Memory B cell (primary cell): ENCODE measurements around the gene CD300LB.
"Not testable (repeated sequence)": the region's sequence is repeated elsewhere in the genome, so short reads cannot be mapped to it uniquely, and the experiment has no call there.

Source experiments
- ATAC-seq: fragments of 150-1000 bp; cut with Tn5 transposase; 2 replicates; pipeline ENCODE4 v1.10.0; 2021; ENCODE audit warnings: low read depth, mild to moderate bottlenecking, moderate library complexity
- DNase-seq, 2 donors: peaks; one replicate each; pipeline ENCODE4 v3.0.0; 2022; ENCODE audit warnings: low spot score in 2 of 2
- H3K27ac Mint-ChIP-seq: one replicate; pipeline ENCODE4 v1.8.0; 2022; ENCODE audit warnings: mild to moderate bottlenecking, moderate library complexity, mixed read lengths
- H3K27me3 Mint-ChIP-seq: one replicate; pipeline ENCODE4 v1.8.0; 2022; ENCODE audit warnings: mixed read lengths
- H3K36me3 Mint-ChIP-seq: one replicate; pipeline ENCODE4 v1.8.0; 2022; ENCODE audit warnings: mild to moderate bottlenecking, mixed read lengths
- H3K4me1 Mint-ChIP-seq: one replicate; pipeline ENCODE4 v1.8.0; 2022; ENCODE audit warnings: mixed read lengths
- H3K4me3 Mint-ChIP-seq: one replicate; pipeline ENCODE4 v1.8.0; 2022; ENCODE audit warnings: mild to moderate bottlenecking, moderate library complexity, mixed read lengths
- H3K9me3 Mint-ChIP-seq: one replicate; pipeline ENCODE4 v1.8.0; 2022; ENCODE audit warnings: mixed read lengths

The CD300LB gene

DNA sequence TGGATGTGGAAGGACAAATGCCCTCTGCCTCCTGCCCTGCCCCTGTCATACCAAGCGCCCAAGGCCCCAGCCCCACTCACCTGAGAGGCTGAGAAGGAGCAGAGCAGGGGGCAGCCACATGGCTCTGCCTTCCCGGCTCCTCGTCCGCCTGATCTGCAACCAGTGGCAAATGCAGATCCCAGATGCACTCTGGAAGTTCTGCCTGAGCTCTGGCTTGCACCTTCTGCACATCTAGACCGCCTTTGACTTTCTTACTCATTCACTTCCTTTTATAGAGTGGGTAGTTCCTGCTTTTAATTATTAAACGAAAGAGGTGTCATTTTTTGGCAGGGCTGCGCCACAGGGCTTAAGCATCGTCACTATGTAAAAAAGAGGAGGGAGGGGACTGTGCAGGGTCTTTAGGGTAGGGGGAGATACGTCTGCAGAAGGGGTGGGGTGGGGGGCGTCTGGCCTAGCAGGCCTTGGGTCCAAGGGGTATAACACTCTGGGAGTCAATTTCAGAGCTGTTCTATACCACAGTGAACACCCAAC lies at the start of gene CD300LB:
CD300LB (minus strand) TSS at position 245 of the 531 bp plus-strand sequence; CDS start at position 120, 125 bp downstream.
- peak within 1 kb of the TSS; percentile 49 for H3K4me3 Mint-ChIP-seq
- H3K27ac Mint-ChIP-seq = peak within 1 kb of the TSS; percentile 11
- H3K9me3 Mint-ChIP-seq = no peaks in the 10 kb centered on the region
- DNase-seq (no peak), ATAC-seq (no peak)
- H3K27me3 Mint-ChIP-seq = peaks cover 7% of the 10 kb centered on the region
- H3K4me1 Mint-ChIP-seq = peaks cover 26% of the 10 kb centered on the region
- no peaks in the 10 kb centered on the region for H3K36me3 Mint-ChIP-seq

DNA sequence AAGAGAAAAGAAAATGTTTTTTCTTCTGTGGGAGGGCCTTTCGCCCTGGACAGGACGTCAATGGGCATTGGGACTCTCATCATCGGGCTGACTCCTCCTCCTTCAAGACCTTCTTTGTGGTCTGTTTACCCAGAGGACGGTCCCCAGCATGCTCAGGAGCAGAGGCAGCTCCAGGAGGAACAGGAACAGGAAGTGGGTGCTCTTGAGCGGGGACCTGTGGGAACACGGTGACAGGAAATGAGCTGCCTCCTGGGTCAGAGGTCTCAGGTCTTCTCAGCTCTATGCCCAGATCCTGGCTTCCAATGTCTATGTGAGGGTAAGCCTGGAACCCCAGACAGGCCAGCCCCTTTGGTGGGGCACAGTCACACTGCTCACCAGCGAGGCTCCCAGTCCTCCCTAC lies 48.6 kb upstream of the CD300LB start:
- Mint-ChIP-seq H3K36me3 (no peaks in the 10 kb centered on the region), H3K9me3 (peaks cover 5% of the 10 kb centered on the region), H3K27me3 (peaks cover 10% of the 10 kb centered on the region), H3K27ac (no peak overlapping the region), H3K4me3 (no peak overlapping the region), H3K4me1 (peaks cover 6% of the 10 kb centered on the region)
- ATAC-seq (no peak), DNase-seq (no peak)

DNA sequence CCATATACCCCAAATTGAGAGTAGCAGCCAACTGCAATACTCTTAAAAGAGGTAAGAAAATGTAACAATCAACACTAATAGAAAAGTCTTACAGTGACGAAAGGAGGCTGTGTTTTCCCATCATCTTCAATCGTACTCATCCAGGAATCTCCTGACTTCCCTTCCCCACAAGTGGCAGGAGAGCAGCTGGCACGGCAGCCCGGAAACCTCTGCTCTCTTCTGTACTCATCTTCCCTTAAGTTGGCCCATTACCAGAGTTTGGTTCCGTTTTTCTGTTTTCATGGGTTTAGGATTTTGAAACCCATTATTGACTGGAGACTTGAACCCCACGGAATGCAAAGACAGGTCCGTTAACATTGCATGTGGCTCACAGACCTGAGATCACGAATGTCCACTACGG lies 47.7 kb upstream of the CD300LB start:
- Mint-ChIP-seq H3K27me3 (peaks cover 10% of the 10 kb centered on the region), H3K27ac (no peak overlapping the region), H3K36me3 (no peaks in the 10 kb centered on the region), H3K9me3 (no peaks in the 10 kb centered on the region), H3K4me1 (peaks cover 6% of the 10 kb centered on the region), H3K4me3 (no peak overlapping the region)
- DNase-seq = no peak
- no peak for ATAC-seq

DNA sequence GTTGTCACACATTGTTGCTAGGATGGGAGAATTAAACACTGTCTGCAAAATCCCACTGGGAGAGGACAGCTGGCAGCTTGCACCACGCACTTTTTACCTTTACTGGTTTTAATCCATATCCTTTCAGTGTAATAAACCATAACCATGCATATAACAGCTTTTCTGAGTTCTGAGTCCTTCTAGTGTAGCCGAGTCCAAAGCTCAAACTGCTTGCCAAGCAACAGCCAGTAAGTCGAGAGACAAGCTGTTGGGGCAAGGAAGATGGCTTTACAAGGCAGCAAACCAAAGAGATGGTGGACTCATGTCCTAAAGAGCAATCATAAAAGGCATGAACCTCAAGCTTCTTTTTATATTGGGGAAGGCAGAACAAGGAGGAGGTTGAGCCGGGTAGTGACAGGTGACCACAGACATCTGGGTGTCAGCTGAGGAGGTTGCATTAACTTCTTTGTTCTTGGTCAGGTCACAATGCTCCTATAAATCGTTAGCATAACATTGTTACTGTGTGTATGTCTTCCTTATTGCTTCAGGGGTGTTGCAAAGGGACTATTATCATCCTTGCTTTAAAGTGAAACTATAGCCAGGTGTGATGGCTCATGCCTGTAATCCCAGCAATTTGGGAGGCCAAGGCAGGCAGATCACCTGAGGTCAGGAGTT lies 43.3 kb upstream of the CD300LB start:
- Mint-ChIP-seq H3K4me3 (no peak overlapping the region), H3K9me3 (no peaks in the 10 kb centered on the region), H3K27ac (no peak overlapping the region), H3K27me3 (peaks cover 9% of the 10 kb centered on the region), H3K36me3 (no peaks in the 10 kb centered on the region), H3K4me1 (peaks cover 4% of the 10 kb centered on the region)
- DNase-seq (no peak), ATAC-seq (no peak)

DNA sequence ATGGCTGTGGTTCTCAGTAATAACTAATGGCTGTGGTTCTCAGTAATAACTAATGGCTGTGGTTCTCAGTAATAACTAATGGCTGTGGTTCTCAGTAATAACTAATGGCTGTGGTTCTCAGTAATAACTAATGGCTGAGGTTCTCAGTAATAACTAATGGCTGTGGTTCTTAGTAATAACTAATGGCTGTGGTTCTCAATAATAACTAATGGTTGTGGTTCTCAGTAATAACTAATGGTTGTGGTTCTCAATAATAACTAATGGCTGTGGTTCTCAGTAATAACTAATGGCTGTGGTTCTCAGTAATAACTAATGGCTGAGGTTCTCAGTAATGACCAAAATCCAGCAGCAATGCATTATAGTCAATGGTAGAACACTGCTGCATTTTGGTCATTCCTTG lies 42.4 kb upstream of the CD300LB start:
- not testable (repeated sequence) for H3K9me3 Mint-ChIP-seq, DNase-seq, H3K27ac Mint-ChIP-seq, H3K36me3 Mint-ChIP-seq, H3K4me1 Mint-ChIP-seq, ATAC-seq, H3K4me3 Mint-ChIP-seq
- peaks cover 10% of the 10 kb centered on the region for H3K27me3 Mint-ChIP-seq

DNA sequence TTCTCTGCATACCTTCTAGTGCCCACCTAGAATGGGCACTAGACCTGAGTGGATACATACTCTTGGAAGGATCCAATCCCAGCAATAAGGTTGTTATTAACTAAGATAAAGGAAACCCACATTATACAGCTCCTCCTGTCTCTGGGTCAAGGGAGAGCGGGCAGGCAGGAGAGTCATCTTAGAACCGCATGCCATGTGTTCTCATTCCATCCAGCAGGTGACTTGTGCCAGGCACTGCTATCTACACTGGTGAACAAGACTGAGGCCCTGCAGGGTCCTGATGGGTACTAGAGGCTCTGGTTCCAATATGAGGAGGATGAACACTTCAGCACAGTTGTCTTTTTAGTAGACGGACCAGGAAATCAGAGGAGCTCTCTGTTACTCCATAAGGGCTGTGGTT lies 41.9 kb upstream of the CD300LB start:
- Mint-ChIP-seq H3K4me1 (peaks cover 14% of the 10 kb centered on the region), H3K27ac (no peak overlapping the region), H3K4me3 (no peak overlapping the region), H3K9me3 (no peaks in the 10 kb centered on the region), H3K27me3 (peaks cover 15% of the 10 kb centered on the region), H3K36me3 (peaks cover 2% of the 10 kb centered on the region)
- DNase-seq = no peak
- no peak for ATAC-seq

DNA sequence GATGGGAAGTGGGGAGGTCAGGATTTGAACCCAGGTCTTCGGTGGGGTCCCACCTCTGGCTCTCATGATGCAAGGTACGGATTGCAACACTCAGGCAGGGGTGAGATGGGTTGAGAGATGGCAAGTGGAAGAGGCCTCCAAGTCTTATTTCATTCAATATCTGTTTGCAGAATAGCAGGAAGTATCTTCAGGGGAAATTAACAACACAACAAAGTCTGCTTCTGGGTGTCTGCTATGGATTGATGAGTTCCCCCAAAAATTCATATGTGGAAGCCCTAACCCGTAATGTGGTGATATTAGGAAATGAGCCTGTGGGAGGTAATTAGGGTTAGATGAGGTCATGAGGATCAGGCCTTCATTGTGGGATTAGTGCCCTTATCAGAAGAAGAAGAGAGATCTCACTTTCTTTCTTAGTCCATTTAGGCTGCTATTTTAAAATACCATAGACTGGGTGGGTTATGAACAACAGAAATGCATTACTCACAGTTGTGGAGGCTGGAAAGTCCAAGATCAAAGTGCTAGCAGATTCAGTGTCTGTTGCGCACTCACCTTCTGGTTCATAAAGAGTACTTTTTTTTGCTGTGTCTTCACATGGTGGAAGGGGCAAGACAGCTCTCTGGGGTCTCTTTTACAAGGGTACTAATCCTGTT lies 40.5 kb upstream of the CD300LB start:
- H3K4me3 Mint-ChIP-seq = no peak overlapping the region
- H3K27me3 Mint-ChIP-seq = peaks cover 21% of the 10 kb centered on the region
- H3K36me3 Mint-ChIP-seq = peaks cover 2% of the 10 kb centered on the region
- H3K27ac Mint-ChIP-seq = no peak overlapping the region
- ATAC-seq (no peak), DNase-seq (no peak)
- peaks cover 19% of the 10 kb centered on the region for H3K4me1 Mint-ChIP-seq
- H3K9me3 Mint-ChIP-seq = no peaks in the 10 kb centered on the region

DNA sequence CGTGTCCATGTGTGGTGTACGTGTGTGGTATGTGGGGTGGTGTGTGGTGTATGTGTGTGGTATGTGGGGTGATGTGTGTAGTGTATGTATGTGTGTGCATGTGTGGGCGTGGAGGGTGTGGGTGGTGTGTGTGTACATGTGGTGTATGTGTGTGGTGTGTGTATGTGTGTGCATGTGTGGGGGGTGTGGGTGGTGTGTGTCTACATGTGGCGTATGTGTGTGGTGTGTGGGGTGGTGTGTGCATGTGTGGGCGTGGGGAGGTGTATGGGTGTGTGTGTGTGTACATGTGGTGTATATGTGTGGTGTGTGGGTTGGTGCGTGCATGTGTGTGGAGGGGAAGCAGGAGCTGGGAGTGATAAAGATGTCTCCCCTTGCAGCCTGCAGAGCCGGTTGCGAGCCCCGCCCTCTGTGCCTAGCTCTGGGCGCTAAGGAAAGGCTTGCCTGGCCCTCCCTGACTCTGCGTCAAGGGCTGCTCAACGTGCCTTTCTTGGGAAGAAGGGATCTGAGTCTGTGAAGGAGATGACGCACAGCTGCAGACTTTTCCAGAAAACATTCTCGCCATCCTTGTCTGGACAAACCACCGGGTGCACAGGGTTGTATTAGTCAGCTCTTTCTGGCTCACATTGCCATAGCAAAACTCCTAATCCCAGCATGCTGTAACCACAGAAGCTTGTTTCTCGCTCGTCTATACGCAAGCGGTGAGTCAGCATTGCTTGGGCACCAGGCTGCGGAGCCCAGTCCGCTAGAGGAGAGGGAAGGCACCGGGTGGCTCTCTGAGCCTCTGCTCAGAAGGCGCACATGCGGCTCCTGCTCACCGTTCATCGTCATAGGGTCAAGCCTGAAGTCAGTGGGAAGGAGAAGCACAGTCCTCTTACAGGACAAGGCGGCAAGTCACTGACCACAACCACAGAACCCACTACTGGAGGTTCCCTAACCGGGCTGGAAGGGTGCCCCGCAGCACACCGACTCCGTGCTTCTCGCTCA lies 38.0 kb upstream of the CD300LB start:
- Mint-ChIP-seq H3K27me3 (peaks cover 27% of the 10 kb centered on the region), H3K36me3 (peaks cover 2% of the 10 kb centered on the region), H3K4me1 (peaks cover 15% of the 10 kb centered on the region), H3K4me3 (no peak overlapping the region), H3K27ac (no peak overlapping the region), H3K9me3 (no peaks in the 10 kb centered on the region)
- ATAC-seq (no peak), DNase-seq (no peak)

DNA sequence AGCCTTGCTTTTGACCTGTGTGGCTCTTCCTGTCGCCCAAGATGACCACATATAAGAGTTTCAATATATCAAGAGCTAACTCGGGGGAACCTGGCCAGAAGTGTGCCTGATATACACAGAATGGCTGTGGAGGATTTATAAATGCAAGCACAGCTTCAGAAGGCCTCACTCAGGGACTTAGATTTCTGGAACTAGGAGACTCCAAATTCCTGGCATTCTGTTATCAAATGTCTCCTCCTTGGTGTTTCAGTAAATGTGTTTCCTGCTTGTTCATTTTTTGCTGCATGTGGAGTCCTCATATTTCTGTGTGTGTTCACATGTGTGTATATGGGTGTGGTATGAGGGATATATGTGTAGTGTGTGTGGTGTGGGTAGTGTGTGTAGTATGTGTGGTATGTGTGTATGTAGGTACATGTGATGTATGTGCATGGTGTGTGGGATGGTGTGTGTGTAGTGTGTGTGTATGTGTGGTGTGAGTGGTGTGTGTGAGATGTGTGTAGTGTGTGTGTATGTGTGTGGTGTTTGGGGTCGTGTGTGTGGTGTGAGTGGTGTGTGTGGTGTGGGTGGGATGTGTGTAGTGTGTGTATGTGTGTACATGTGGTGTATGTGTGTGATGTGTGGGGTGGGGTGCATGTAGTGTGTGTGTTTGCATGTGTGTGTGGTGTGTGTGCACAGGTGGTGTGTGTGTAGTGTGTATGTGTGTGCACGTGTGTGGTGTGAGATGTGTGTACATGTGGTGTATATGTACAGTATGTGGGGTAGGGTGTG lies 37.0 kb upstream of the CD300LB start:
- Mint-ChIP-seq H3K27me3 (peaks cover 31% of the 10 kb centered on the region), H3K27ac (no peak overlapping the region)
- no peak for DNase-seq

DNA sequence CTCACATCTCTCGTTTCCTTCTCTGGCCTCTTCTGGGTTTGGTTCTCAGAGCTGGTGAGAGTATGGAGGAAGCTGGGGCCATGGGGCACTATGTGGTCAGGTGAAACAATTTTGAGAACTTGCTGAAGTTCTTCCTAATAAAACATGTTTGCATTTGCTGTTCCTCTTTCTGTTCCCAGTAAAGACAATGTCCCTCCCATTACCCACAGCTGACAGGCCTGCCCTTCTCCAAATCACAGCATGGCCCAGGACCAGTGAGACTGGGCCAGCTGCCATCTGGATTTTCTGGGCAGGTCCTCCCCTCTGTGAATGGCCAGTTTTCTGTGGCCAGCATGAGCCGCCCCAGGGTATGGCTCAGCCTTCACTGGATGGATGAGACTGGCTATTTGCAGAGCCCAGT lies 36.1 kb upstream of the CD300LB start, which contains the start of gene CD300H:
CD300H (minus strand) TSS at position 113 of the 400 bp plus-strand sequence.
- H3K36me3 Mint-ChIP-seq = peaks cover 6% of the 10 kb centered on the region
- ATAC-seq (no peak), DNase-seq (no peak)
- peaks cover 2% of the 10 kb centered on the region for H3K9me3 Mint-ChIP-seq
- H3K27ac Mint-ChIP-seq = no peak within 1 kb of the TSS
- H3K27me3 Mint-ChIP-seq = peaks cover 34% of the 10 kb centered on the region
- H3K4me1 Mint-ChIP-seq = peaks cover 20% of the 10 kb centered on the region
- H3K4me3 Mint-ChIP-seq = no peak within 1 kb of the TSS

More for the DNA sequence above, 37.0 kb upstream of the CD300LB start:
- Mint-ChIP-seq H3K36me3 (peaks cover 6% of the 10 kb centered on the region), H3K4me3 (no peak overlapping the region), H3K4me1 (peaks cover 18% of the 10 kb centered on the region), H3K9me3 (peaks cover 2% of the 10 kb centered on the region)
- no peak for ATAC-seq

DNA sequence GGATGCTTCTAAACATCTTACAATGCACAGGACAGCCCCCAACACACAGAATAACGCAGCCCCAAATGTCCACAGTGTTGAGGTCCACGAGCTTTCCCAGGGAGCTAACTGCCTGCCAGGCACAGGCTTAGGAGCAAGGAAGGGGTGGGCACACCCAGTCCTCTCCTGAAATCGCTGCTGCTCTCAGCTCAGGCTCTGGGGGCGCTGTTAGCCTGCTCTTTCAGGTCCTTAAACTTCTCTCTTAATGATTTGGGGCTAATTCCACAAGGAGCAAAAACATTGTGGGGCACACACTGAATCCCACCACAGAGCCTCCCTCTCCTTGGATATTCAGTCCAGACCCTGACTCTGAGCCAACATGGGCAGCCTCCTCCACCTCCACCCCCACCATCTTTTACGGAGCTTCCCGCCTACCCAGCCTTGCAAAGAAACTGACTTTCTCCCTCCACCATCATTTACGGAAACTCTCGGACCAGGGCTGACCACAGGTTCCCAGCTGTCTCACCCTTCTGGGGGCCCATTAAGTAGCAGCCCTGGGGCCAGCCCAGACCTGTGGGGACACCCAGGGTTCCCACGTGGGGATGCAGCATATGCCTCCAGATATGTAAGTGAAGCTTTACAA lies 35.0 kb upstream of the CD300LB start:
- H3K27ac Mint-ChIP-seq = no peak overlapping the region
- H3K36me3 Mint-ChIP-seq = peaks cover 6% of the 10 kb centered on the region
- H3K9me3 Mint-ChIP-seq = peaks cover 2% of the 10 kb centered on the region
- H3K27me3 Mint-ChIP-seq = peaks cover 39% of the 10 kb centered on the region
- ATAC-seq (peak; percentile 54), DNase-seq (peak; percentile 28 to 38)
- peaks cover 27% of the 10 kb centered on the region for H3K4me1 Mint-ChIP-seq
- no peak overlapping the region for H3K4me3 Mint-ChIP-seq

DNA sequence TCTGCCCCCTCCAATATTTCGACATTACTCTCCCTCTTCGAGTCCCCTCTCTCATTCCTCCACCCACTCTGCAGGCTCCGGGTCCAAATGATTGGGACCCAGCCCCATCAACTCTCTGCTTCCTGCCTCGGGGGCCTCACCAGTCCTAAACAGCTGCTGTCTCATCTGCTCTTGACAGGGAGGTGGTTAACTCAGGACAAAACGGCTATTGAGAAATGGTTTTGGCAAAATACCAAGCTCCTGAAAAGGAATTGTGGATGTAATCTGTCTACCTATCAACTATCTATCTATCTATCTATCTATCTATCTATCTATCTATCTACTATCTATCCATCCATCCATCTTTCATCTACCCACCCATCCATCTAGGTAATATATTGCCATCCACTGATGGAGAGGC lies 33.9 kb upstream of the CD300LB start:
- H3K4me3 Mint-ChIP-seq = no peak overlapping the region
- H3K4me1 Mint-ChIP-seq = peaks cover 28% of the 10 kb centered on the region
- DNase-seq (no peak), ATAC-seq (no peak)
- H3K9me3 Mint-ChIP-seq = peaks cover 2% of the 10 kb centered on the region
- H3K36me3 Mint-ChIP-seq = peaks cover 6% of the 10 kb centered on the region
- no peak overlapping the region for H3K27ac Mint-ChIP-seq
- peaks cover 38% of the 10 kb centered on the region for H3K27me3 Mint-ChIP-seq

DNA sequence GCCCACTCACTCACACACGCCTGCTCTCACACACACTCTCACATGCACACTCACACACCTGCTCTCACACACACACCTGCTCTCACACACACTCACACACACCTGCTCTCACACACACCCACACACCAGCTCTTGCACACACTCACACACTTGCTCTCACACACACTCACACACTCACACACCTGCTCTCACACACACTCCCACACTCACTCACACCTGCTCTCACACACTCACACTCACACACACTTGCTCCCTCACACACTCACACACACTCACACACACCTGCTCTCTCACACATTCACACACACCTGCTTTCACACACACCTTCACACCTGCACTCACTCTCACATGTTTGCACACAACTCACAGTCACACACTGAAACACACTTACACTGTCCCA lies 32.1 kb upstream of the CD300LB start:
- ATAC-seq (no peak), DNase-seq (no peak)

More for the DNA sequence above, 32.1 kb upstream of the CD300LB start:
- Mint-ChIP-seq H3K27me3 (peaks cover 30% of the 10 kb centered on the region), H3K27ac (peak overlapping the region; percentile 9), H3K9me3 (peaks cover 6% of the 10 kb centered on the region), H3K36me3 (peaks cover 9% of the 10 kb centered on the region), H3K4me3 (no peak overlapping the region), H3K4me1 (peaks cover 30% of the 10 kb centered on the region)
